HCT116 (cell line): ENCODE results near the gene STK4. TPM values are rescaled to one million over a fixed set of nuclear protein-coding genes. Genes with fewer than 3 reads are reported as not detected.

Experiments
- ATAC-seq: fragments of 200-7000 bp; cut with Tn5 transposase; 2 replicates; pipeline ENCODE4 v1.9.1; 2020; ENCODE audit warnings: mild to moderate bottlenecking, moderate library complexity
- BruUV-seq: library from RNA; stranded (reverse); fragments of 400-500 nt; replicated peaks from 2 replicates; lab custom pipeline; 2021; lab: Mats Ljungman, UMichigan
- CTCF ChIA-PET: fragments of 300-600 bp; sonication (Branson Sonifier 250); formaldehyde crosslinking; loops from one replicate; lab custom pipeline; 2021; ENCODE audit warnings: antibody characterized with exemption; lab: Charles Lee
- POLR2A ChIA-PET: fragments of 300-600, 350-600 bp; sonication (Branson Sonifier 250); formaldehyde crosslinking; loops from one replicate; lab custom pipeline; 2021; ENCODE audit warnings: antibody characterized with exemption; lab: Charles Lee
- RAD21 ChIA-PET, 2 experiments: fragments of 300-600 bp; sonication (Branson Sonifier 250); formaldehyde crosslinking; loops; one replicate each; lab custom pipeline; 2023; ENCODE audit warnings: low total read pairs in 2 of 2; ENCODE audit not compliant: uncharacterized antibody in 2 of 2, unreplicated experiment in 2 of 2, low non-redundant PET in 1 of 2; lab: Charles Lee
- DNase-seq: peaks from one replicate; pipeline ENCODE4 v3.0.0-alpha.2; 2010; ENCODE audit warnings: low read depth, low spot score
- H2AFZ ChIP-seq: fragments of 200-600 bp; shearing (Covaris generic), sonication (generic); 2 replicates; pipeline ENCODE4 v1.6.1; 2017; ENCODE audit warnings: low read depth, mixed run types, mixed read lengths, antibody characterized with exemption, low read length; ENCODE audit not compliant: poor library complexity, severe bottlenecking
- H3K27ac ChIP-seq: 2 replicates; pipeline ENCODE4 v1.5.1; 2012; ENCODE audit warnings: low read depth, low read length
- H3K27me3 ChIP-seq: fragments of 200-600 bp; sonication (generic); 2 replicates; pipeline ENCODE4 v1.6.1; 2016; ENCODE audit warnings: mixed run types, low read length, mixed read lengths; ENCODE audit not compliant: insufficient read depth
- H3K36me3 ChIP-seq, 2 experiments: fragments of 200-500 bp in 1 of 2; fragments of 200-600 bp in 1 of 2; sonication (Bioruptor generic) in 1 of 2; sonication (generic) in 1 of 2; 2 replicates each; pipeline versions ENCODE4 v1.5.1 to v1.6.1; 2014 to 2016; ENCODE audit warnings: low read length in 2 of 2, inconsistent platforms in 1 of 2, mixed read lengths in 1 of 2, mixed run types in 1 of 2; ENCODE audit not compliant: insufficient read depth in 2 of 2, control insufficient read depth in 1 of 2
- H3K4me1 ChIP-seq, 2 experiments: fragments of 200-600 bp in 1 of 2; sonication (generic) in 1 of 2; 2 replicates each; pipeline versions ENCODE4 v1.5.1 to v1.6.1; 2012 to 2017; ENCODE audit warnings: low read length in 2 of 2, inconsistent platforms in 1 of 2, mild to moderate bottlenecking in 1 of 2, mixed read lengths in 1 of 2, mixed run types in 1 of 2, moderate library complexity in 1 of 2; ENCODE audit not compliant: insufficient read depth in 2 of 2, control insufficient read depth in 1 of 2
- H3K4me2 ChIP-seq: fragments of 200-600 bp; sonication (generic); 2 replicates; pipeline ENCODE4 v1.6.1; 2017; ENCODE audit warnings: mixed run types, low read length, mixed read lengths
- H3K4me3 ChIP-seq, 2 experiments: fragments of 200-600 bp in 1 of 2; sonication (generic) in 1 of 2; replicated peaks in 1 of 2; 2 replicates each; pipeline ENCODE4 v1.5.1; 2011 to 2016; ENCODE audit warnings: low read length in 2 of 2, control low read depth in 1 of 2, low read depth in 1 of 2, mild to moderate bottlenecking in 1 of 2, mixed read lengths in 1 of 2, mixed run types in 1 of 2
- H3K79me2 ChIP-seq: fragments of 200-600 bp; sonication (generic); 2 replicates; pipeline ENCODE4 v1.6.1; 2017; ENCODE audit warnings: mild to moderate bottlenecking, mixed run types, low read length, moderate library complexity, mixed read lengths; ENCODE audit not compliant: insufficient read depth
- H3K9ac ChIP-seq: fragments of 200-600 bp; sonication (generic); 2 replicates; pipeline ENCODE4 v1.6.1; 2016; ENCODE audit warnings: low read length, mixed read lengths
- H3K9me2 ChIP-seq: fragments of 200-600 bp; sonication (generic), shearing (Covaris generic); 2 replicates; pipeline ENCODE4 v1.6.1; 2017; ENCODE audit warnings: mixed run types, mild to moderate bottlenecking, moderate library complexity; ENCODE audit not compliant: insufficient read depth
- H3K9me3 ChIP-seq, 2 experiments: fragments of 200-500 bp in 1 of 2; fragments of 200-600 bp in 1 of 2; sonication (Bioruptor generic) in 1 of 2; sonication (generic) in 1 of 2; 2 replicates each; pipeline ENCODE4 v1.6.1; 2014 to 2017; ENCODE audit warnings: low read length in 2 of 2, mixed read lengths in 2 of 2, inconsistent platforms in 1 of 2, low read depth in 1 of 2, mild to moderate bottlenecking in 1 of 2, mixed run types in 1 of 2, moderate library complexity in 1 of 2; ENCODE audit not compliant: control insufficient read depth in 1 of 2, insufficient read depth in 1 of 2
- H4K20me1 ChIP-seq: fragments of 200-600 bp; sonication (generic), shearing (Covaris generic); 2 replicates; pipeline ENCODE4 v1.6.1; 2017; ENCODE audit warnings: mixed run types, mild to moderate bottlenecking, moderate library complexity; ENCODE audit not compliant: insufficient read depth
- ATF3 ChIP-seq: IDR thresholded peaks from 2 replicates; pipeline ENCODE4 v1.6.1; 2012
- CBX3 ChIP-seq: IDR thresholded peaks from 2 replicates; pipeline ENCODE4 v1.6.1; 2012; ENCODE audit warnings: low read depth
- CEBPB ChIP-seq: IDR thresholded peaks from 2 replicates; pipeline ENCODE4 v1.6.1; 2012; ENCODE audit warnings: low read depth
- ELF1 ChIP-seq: IDR thresholded peaks from 2 replicates; pipeline ENCODE4 v1.6.1; 2012; ENCODE audit warnings: low read depth, borderline replicate concordance
- EZH2 ChIP-seq: fragments of 200-600 bp; sonication (generic); IDR thresholded peaks from 2 replicates; pipeline ENCODE4 v1.6.1; 2017; ENCODE audit warnings: antibody characterized with exemption, mixed run types
- FOSL1 ChIP-seq: IDR thresholded peaks from 2 replicates; pipeline ENCODE4 v1.6.1; 2012; ENCODE audit warnings: low read depth
- JUND ChIP-seq: IDR thresholded peaks from 2 replicates; pipeline ENCODE4 v1.6.1; 2012
- MAX ChIP-seq: IDR thresholded peaks from 2 replicates; pipeline ENCODE4 v1.6.1; 2012
- POLR2A ChIP-seq: IDR thresholded peaks from 2 replicates; pipeline ENCODE4 v1.7.0; 2011; ENCODE audit warnings: borderline replicate concordance; ENCODE audit not compliant: insufficient read depth, insufficient read length; ENCODE audit errors: extremely low read depth
- POLR2AphosphoS5 ChIP-seq: IDR thresholded peaks from 2 replicates; pipeline ENCODE4 v1.6.1; 2011; ENCODE audit warnings: mild to moderate bottlenecking, low read depth, low read length, moderate library complexity
- RAD21 ChIP-seq: IDR thresholded peaks from 2 replicates; pipeline ENCODE4 v1.6.1; 2012; ENCODE audit warnings: low read depth, mild to moderate bottlenecking
- REST ChIP-seq: IDR thresholded peaks from 2 replicates; pipeline ENCODE4 v1.6.1; 2012; ENCODE audit warnings: low read depth
- SIN3A ChIP-seq: IDR thresholded peaks from 2 replicates; pipeline ENCODE4 v1.6.1; 2012; ENCODE audit warnings: low read depth
- SP1 ChIP-seq: IDR thresholded peaks from 2 replicates; pipeline ENCODE4 v1.6.1; 2012; ENCODE audit warnings: low read depth
- SRF ChIP-seq: IDR thresholded peaks from 2 replicates; pipeline ENCODE4 v1.6.1; 2012; ENCODE audit warnings: low read depth
- TCF7L2 ChIP-seq: IDR thresholded peaks from 2 replicates; pipeline ENCODE4 v1.7.0; 2011; ENCODE audit warnings: borderline replicate concordance, inconsistent platforms; ENCODE audit not compliant: insufficient read depth, insufficient read length; ENCODE audit errors: extremely low read depth
- YY1 ChIP-seq: IDR thresholded peaks from 2 replicates; pipeline ENCODE4 v1.6.1; 2011; ENCODE audit warnings: low read length, low read depth, moderate library complexity, mild to moderate bottlenecking; ENCODE audit not compliant: insufficient replicate concordance; ENCODE audit errors: extremely low read depth
- ZFX ChIP-seq: fragments of 450-650 bp; IDR thresholded peaks from 2 replicates; pipeline ENCODE4 v1.6.1; 2017
- ZNF274 ChIP-seq: fragments of 200-500 bp; sonication (Bioruptor generic); IDR thresholded peaks from 2 replicates; pipeline ENCODE4 v1.6.1; 2014; ENCODE audit warnings: mild to moderate bottlenecking, low read depth, low read length, inconsistent platforms
- intact Hi-C: fragments of 100-400 bp; cut with micrococcal nuclease; formaldehyde crosslinking; loops from 2 replicates; pipeline ENCODE4 v1.10.0; 2022
- total RNA-seq: library from RNA; stranded (reverse); gene quantifications from one replicate; pipeline ENCODE4 v1.2.1, GENCODE V29; 2021; ENCODE audit not compliant: unreplicated experiment

The STK4 gene
- total RNA-seq, 1 experiment from 2014 or later: 45.4 TPM

- BruUV-seq: no TSS peak
- H4K20me1 ChIP-seq: no peaks in the 10 kb centered on the region
- H3K79me2 ChIP-seq: peaks cover 12% of the 10 kb centered on the region
- H3K36me3 ChIP-seq: 0 out of 4 replicates have a peak, but pooled peaks cover 0 to under 1% of the 10 kb centered on the region in 2 experiments
- no peak overlapping the region for H2AFZ ChIP-seq
- no peak overlapping the region for H3K4me3 ChIP-seq
- no peaks in the 10 kb centered on the region for H3K27me3 ChIP-seq
- no peaks in the 10 kb centered on the region for H3K9me3 ChIP-seq
- ChIA-PET RAD21 (no interaction called here), POLR2A (no interaction called here), CTCF (interaction anchor here (1.4 kb wide), 1 partner anchor 275 kb away, joined by 3 read pairs; no protein-coding TSS in a partner anchor)
- H3K9me2 ChIP-seq: no peaks in the 10 kb centered on the region
- no peak overlapping the region for H3K27ac ChIP-seq
- no peak for TF ChIP-seq POLR2AphosphoS5
- no peak for TF ChIP-seq CEBPB
- no peak for TF ChIP-seq CBX3
- no peak for TF ChIP-seq YY1
- no peak for TF ChIP-seq RAD21
- TF ChIP-seq TCF7L2: no peak
- TF ChIP-seq ZFX: no peak
- no peak for TF ChIP-seq FOSL1
- no peak for TF ChIP-seq ATF3
- TF ChIP-seq SIN3A: no peak
- no peak for TF ChIP-seq JUND
- TF ChIP-seq POLR2A: no peak
- TF ChIP-seq ELF1: no peak
- no peak for TF ChIP-seq ZNF274
- TF ChIP-seq SRF: no peak
- no peak for TF ChIP-seq SP1
- TF ChIP-seq EZH2: no peak
- no peak for TF ChIP-seq MAX
- TF ChIP-seq REST: no peak
- peaks cover 13 to 19% of the 10 kb centered on the region in 2 experiments for H3K4me1 ChIP-seq
- no peak overlapping the region for H3K9ac ChIP-seq
- DNase-seq (no peak), ATAC-seq (no peak)
- no peak overlapping the region for H3K4me2 ChIP-seq
- intact Hi-C loops: no loop called here
Observed at GRCh38 chr20:45016089-45016671, 49.9 kb downstream of the STK4 start.
